HUES6 (cell line): ENCODE results near the gene TUBB4B.

Experiments used
- H3K27ac ChIP-seq: 2 replicates; pipeline ENCODE4 v1.7.0; 2013; ENCODE audit warnings: low read depth, mild to moderate bottlenecking, low read length, inconsistent platforms
- H3K27me3 ChIP-seq: 2 replicates; pipeline ENCODE4 v1.6.1; 2013; ENCODE audit warnings: low read length; ENCODE audit not compliant: control insufficient read depth, insufficient read depth
- H3K36me3 ChIP-seq: 2 replicates; pipeline ENCODE4 v1.6.1; 2013; ENCODE audit warnings: low read length; ENCODE audit not compliant: control insufficient read depth, insufficient read depth
- H3K4me1 ChIP-seq: 2 replicates; pipeline ENCODE4 v1.6.1; 2013; ENCODE audit warnings: low read length; ENCODE audit not compliant: control insufficient read depth, insufficient read depth
- H3K4me3 ChIP-seq: 2 replicates; pipeline ENCODE4 v1.5.1; 2013; ENCODE audit warnings: low read depth, low read length
- H3K9ac ChIP-seq: one replicate; pipeline ENCODE4 v1.6.1; 2013; ENCODE audit warnings: mild to moderate bottlenecking, low read length
- H3K9me3 ChIP-seq: 2 replicates; pipeline ENCODE4 v1.6.1; 2013; ENCODE audit warnings: low read depth, low read length; ENCODE audit not compliant: control insufficient read depth, insufficient read depth

TUBB4B gene

DNA sequence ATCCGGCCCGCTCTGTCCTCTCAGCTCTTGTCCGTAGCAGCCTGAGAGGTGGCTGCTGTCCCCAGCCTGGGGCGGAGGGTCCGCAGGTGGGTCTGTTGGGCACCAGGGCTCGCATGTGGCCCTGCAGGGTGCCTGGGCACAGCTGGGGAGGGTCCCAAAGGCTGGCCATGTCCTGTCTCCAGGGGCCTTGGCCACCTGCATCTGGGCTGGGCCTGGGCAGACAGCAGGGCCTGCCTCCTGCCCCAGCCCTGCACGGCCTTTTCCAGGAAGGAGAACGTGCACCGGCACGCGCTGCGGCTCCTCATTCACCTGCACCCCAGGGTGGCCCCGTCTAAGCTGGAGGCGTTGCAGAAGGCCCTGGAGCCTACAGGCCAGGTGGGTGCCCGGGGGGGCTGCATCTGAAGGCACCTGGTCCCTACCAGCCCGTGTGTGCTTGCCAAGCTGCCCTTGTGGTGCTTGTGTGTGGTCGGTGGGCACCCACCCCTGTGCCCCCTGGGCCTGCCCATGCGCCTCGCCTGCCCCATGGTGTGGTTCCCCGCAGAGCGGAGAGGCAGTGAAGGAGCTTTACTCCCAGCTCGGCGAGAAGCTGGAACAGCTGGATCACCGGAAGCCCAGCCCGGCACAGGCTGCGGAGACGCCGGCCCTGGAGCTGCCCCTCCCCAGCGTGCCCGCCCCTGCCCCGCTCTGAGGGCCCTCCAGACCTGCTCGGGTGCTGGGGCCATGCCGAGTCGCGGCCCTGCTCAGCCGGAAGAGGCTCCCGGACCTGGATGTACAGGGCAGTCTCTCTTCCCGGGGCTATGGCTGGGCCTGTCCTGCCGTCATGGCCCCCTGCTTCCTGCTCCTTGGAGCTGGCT, 31.4 kb downstream of the TUBB4B start:
- no peak overlapping the region; the same call in 1 of the 2 replicates for H3K27ac ChIP-seq
- no peaks in the 10 kb centered on the region for H3K27me3 ChIP-seq
- peaks cover 48% of the 10 kb centered on the region for H3K36me3 ChIP-seq
- no peak overlapping the region for H3K9ac ChIP-seq
- no peaks in the 10 kb centered on the region for H3K9me3 ChIP-seq
- no peak overlapping the region for H3K4me3 ChIP-seq
- peaks cover 29% of the 10 kb centered on the region for H3K4me1 ChIP-seq

GRCh38 chr9:137273095-137273490, 32.0 kb downstream of the TUBB4B start:
- Histone ChIP-seq H3K4me3 (no peak overlapping the region), H3K36me3 (peaks cover 42% of the 10 kb centered on the region), H3K27ac (no peak overlapping the region), H3K27me3 (no peaks in the 10 kb centered on the region), H3K9me3 (no peaks in the 10 kb centered on the region), H3K4me1 (peaks cover 35% of the 10 kb centered on the region), H3K9ac (no peak overlapping the region)

DNA sequence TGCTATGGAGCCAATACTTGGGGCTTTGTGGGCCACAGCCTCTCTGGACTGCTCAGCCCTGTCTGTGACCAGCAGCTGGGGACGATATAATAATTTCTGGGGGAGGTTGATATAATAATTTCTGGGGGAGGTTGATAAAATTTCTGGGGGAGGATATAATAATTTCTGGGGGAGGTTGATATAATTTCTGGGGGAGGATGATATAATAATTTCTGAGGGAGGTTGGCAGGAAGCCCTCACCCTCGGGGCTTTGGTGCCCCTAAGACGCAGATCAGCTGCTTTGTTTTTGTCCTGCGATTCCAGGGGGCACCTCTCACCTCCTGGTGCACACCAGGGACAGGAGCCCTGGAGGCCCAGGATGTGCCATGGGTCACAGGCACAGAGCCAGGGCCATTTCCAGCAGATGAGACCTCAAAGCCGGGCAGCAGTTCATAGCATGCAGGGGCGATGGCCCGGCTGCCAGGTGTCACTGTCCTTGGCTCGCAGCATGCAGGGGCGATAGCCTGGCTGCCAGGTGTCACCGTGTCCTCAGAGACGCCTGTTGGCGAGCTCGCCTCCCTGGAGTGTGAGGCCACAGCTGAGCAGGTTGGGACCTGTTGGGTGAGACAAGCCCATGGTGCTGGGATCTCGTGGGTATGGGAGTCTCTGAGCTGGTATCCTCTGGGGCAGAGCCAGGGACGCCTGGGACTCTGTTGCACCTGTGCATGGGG, 32.7 kb downstream of the TUBB4B start:
- H3K9ac ChIP-seq: no peak overlapping the region
- peaks cover 36% of the 10 kb centered on the region for H3K36me3 ChIP-seq

GRCh38 chr9:137275203-137275587, 34.1 kb downstream of the TUBB4B start:
- Histone ChIP-seq H3K9me3 (no peaks in the 10 kb centered on the region), H3K4me3 (no peak overlapping the region), H3K9ac (no peak overlapping the region), H3K27ac (no peak overlapping the region), H3K27me3 (no peaks in the 10 kb centered on the region), H3K36me3 (peaks cover 28% of the 10 kb centered on the region), H3K4me1 (peaks cover 35% of the 10 kb centered on the region)

More for the DNA sequence above, 32.7 kb downstream of the TUBB4B start:
- Histone ChIP-seq H3K4me1 (peaks cover 35% of the 10 kb centered on the region), H3K27me3 (no peaks in the 10 kb centered on the region), H3K9me3 (no peaks in the 10 kb centered on the region), H3K27ac (no peak overlapping the region), H3K4me3 (no peak overlapping the region)

GRCh38 chr9:137275588-137276472, 34.7 kb downstream of the TUBB4B start:
- H3K27ac ChIP-seq: peak overlapping the region; percentile 89; the same call in 1 of the 2 replicates
- H3K27me3 ChIP-seq: no peaks in the 10 kb centered on the region
- H3K4me1 ChIP-seq: peaks cover 38% of the 10 kb centered on the region
- peaks cover 28% of the 10 kb centered on the region for H3K36me3 ChIP-seq
- no peak overlapping the region for H3K4me3 ChIP-seq
- no peaks in the 10 kb centered on the region for H3K9me3 ChIP-seq
- no peak overlapping the region for H3K9ac ChIP-seq

DNA sequence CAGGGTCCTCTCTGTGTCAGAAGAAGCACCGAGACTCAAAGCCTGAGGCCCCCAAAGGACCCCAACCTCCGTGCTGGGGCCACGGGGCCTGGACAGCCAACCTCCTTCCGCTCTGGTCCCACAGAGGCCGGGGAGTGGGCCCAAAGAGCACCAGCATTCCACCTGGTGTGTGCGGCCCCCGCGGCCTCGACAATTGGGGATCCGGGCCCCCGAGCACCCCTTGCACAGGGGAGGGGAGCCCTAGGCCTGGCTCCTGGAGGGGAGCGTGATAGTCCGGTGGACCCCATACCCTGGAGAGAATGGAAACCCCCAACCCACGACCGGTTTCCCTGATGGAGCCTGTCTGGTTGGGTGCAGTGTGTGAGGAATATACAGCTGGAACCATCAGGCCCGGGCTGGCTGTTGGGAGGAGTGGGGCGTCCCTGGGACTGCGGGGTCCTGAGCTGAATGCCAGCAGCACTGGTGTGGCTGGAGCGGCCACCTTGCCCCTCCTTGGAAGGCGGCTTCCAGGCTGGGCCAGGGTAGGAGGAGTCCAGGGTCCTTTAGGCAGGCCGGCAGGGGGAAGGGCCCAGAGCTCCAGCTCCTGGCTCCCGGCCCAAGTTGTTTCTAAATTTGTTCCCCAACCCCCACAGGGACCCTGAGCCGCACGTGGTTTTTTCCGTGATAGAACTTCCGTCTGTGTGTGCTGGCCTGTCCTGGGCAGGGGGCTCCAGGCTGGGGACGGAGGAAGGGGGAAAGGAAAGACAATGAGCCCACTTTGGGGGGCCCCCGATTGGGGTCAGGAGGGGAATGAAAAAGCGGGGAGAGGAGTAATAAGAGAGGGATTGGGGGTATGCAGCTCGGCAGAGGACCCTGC, 35.6 kb downstream of the TUBB4B start:
- Histone ChIP-seq H3K27ac (peak overlapping the region; percentile 89), H3K4me3 (peak overlapping the region; percentile 54), H3K4me1 (peaks cover 38% of the 10 kb centered on the region), H3K9ac (peak overlapping the region; percentile 66), H3K36me3 (peaks cover 23% of the 10 kb centered on the region), H3K27me3 (peaks cover under 1% of the 10 kb centered on the region), H3K9me3 (no peaks in the 10 kb centered on the region)

DNA sequence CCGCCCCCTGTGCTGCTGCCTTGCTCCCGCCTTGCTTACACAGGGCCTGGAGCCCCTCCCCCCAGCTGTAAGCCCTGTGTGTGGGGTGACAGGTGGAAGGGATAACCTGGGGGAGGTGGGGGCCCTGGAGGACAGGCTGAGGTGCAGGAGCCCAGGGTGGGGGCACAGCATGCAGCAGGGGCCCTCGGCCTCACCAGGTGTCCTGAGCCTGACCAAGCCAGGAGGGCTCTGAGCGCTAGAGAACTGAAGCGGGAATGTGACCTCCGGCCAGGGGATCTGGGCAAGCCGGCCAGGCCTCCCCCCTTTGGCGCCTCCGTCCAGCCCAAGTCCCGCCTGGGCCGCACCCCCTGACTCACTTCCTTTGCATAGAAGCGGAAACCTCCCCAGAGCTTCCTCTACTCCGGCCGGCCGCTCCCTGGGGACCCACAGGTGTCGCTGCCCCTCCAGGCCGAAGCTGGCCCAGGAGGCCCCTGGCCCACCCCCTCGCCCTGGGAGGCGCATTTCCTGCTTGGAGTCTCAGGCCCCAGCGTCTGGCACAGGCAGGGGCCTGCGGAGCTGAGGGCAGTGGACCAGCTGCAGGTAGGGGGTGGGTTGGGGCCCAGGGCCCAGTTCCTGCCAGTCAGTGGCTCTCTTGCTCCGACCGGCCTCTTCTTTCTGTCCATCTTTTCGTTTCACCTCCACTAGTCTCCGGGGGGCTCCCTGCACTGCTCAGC, 36.4 kb downstream of the TUBB4B start, which contains the start of gene TOR4A:
Gene TOR4A (plus strand): TSS at position 398 of the 713 bp plus-strand sequence. CDS start 964 bp downstream, outside the sequence.
- Histone ChIP-seq H3K9me3 (no peaks in the 10 kb centered on the region), H3K9ac (peak within 1 kb of the TSS; percentile 66), H3K4me3 (peak within 1 kb of the TSS; percentile 54), H3K27ac (peak within 1 kb of the TSS; percentile 89), H3K27me3 (peaks cover 3% of the 10 kb centered on the region), H3K36me3 (peaks cover 16% of the 10 kb centered on the region), H3K4me1 (peaks cover 38% of the 10 kb centered on the region)

DNA sequence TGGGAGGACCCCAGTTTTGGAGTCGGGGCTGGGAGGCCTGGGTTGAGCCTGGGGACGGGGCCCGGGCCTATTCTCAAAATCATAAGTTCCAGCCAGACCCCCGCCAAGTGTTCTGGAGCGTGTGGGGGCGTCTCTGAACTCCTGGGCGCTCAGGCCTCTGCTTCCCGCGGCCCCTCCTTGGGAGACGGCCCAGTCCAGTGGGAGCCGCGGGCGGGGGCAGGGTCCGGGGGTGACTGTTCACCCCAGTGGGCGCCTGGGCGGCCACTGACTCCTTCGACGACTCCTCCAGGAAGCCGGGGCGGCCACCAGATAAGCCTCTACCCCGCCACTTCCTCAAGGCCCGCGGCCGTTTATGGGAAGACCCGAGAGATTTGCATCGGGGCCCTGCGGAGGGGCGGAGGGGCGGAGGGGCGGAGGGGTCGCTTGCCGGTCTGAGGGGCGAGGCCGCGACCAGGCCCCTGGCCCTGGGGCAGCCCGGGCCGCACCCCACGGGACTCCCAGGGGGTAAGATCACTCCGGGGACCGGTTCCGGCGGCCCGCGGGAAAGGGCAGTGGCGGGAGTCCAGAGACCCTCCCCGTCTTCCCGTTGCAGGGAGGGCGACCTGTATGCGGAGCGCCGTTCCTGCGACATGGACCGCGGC, 37.1 kb downstream of the TUBB4B start:
- H3K27me3 ChIP-seq: peaks cover 3% of the 10 kb centered on the region
- peak overlapping the region; percentile 89; the same call in 1 of the 2 replicates for H3K27ac ChIP-seq
- H3K4me1 ChIP-seq: peaks cover 37% of the 10 kb centered on the region
- H3K9me3 ChIP-seq: no peaks in the 10 kb centered on the region
- H3K4me3 ChIP-seq: peak overlapping the region; percentile 54
- H3K9ac ChIP-seq: peak overlapping the region; percentile 66
- peaks cover 13% of the 10 kb centered on the region for H3K36me3 ChIP-seq
